ENCODE data around the gene BMP2. TPM values are rescaled to one million over a fixed set of nuclear protein-coding genes. Genes with fewer than 3 reads are reported as not detected.

BMP2 gene
- total RNA-seq, 5 donors from 2014 or later (not counting 1 experiment from before 2014, with no cell fraction given), result 0.13 TPM; not detected in 4

DNA sequence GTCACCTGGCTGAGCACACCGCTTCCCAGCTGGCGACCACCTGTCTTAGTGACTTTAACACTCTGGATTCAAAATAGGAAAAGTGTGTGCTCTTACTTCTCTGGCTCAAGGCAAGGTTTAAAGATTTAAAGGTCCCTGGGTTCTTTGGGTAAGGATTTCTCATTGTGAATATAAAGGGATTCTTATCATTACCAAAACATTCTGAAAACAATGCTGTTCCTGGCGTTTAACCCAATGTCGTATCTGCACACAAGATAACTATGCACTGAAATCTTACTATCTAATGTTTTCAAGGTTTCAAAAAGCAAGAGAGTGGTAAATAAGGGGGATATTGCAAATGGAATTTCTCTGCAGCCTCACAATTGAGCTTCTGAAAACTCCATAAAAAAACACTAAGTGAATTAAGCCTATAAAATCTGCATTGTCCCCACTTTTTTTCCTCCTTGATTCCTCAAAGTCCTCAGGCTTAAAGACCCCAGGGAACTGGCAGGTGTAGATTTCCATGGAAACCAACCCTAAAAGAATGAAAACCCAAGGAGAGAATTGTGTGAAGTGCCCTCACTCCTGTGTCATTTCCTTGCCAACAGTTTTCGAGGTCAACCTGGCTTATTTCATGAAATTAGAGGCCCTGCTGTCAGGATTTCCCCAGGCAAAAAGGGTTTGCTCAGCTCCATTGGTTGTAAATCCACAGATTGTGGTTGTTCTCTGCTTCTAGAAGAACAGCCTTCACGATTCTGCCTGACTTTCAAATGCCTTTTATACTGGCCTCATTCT lies 44.0 kb downstream of the BMP2 start:
- DNase-seq (no peak), ATAC-seq (replicated peaks in 1 of 4) (no peak)
- H3K4me1 ChIP-seq (ENCODE audit: control insufficient read depth in 1 of 2, extremely low read depth in 1 of 2, insufficient read depth in 2 of 2, low read length in 2 of 2), result no peaks in the 10 kb centered on the region
- no CpG with 5 or more reads among the region's 6 CpGs for WGBS (ENCODE audit: insufficient coverage)
- no peaks in the 10 kb centered on the region for H3K9me3 ChIP-seq
- H3K27ac ChIP-seq (ENCODE audit: low read length), result no peak overlapping the region
- CTCF ChIA-PET, result no interaction called here
- POLR2A ChIA-PET, result no interaction called here
- Mint-ChIP-seq H3K36me3 (no peaks in the 10 kb centered on the region), H3K27ac (no peak overlapping the region), H3K9me3 (peaks cover 0 to 6% (median 4%) of the 10 kb centered on the region in 3 donors), H3K4me3 (no peak overlapping the region), H3K27me3 (no peaks in the 10 kb centered on the region), H3K4me1 (no peaks in the 10 kb centered on the region)
- no peaks in the 10 kb centered on the region for H3K36me3 ChIP-seq (ENCODE audit: control insufficient read depth in 2 of 2, extremely low read depth in 1 of 2, insufficient read depth in 1 of 2, low read length in 1 of 2)
- peaks cover 0 to 2% of the 10 kb centered on the region in 2 experiments for H3K27me3 ChIP-seq (replicated peaks in 1 of 2; ENCODE audit: control insufficient read depth in 2 of 2, extremely low read depth in 1 of 2, insufficient read depth in 2 of 2, low read length in 1 of 2)
- no peak overlapping the region for H3K4me3 ChIP-seq (ENCODE audit: control insufficient read depth in 1 of 2, extremely low read depth in 1 of 2, low read length in 1 of 2)

DNA sequence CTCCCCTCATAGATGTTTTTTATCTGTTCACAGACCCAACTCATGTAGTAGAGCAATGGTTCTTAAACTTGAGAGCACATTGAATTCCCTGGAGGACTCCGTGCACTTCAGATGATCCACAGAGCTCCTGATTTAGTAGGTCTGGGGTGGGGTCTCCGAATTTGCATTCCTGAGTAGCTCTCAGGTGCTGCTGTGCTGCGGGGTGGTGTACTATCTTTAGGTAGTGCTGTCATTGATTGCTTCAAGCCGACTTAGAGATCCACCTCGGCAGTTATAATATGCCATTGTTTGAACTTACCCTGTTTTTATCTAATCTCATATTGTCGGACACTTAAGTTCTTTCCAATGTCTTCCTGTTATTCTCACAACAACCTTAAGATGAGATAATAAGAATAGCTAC lies 45.0 kb downstream of the BMP2 start:
- Histone ChIP-seq H3K27me3 (replicated peaks in 1 of 2; ENCODE audit: control insufficient read depth in 2 of 2, extremely low read depth in 1 of 2, insufficient read depth in 2 of 2, low read length in 1 of 2) (peaks cover 0 to 2% of the 10 kb centered on the region in 2 experiments), H3K4me1 (ENCODE audit: control insufficient read depth in 1 of 2, extremely low read depth in 1 of 2, insufficient read depth in 2 of 2, low read length in 2 of 2) (no peaks in the 10 kb centered on the region), H3K36me3 (ENCODE audit: control insufficient read depth in 2 of 2, extremely low read depth in 1 of 2, insufficient read depth in 1 of 2, low read length in 1 of 2) (no peaks in the 10 kb centered on the region), H3K27ac (ENCODE audit: low read length) (no peak overlapping the region), H3K4me3 (ENCODE audit: control insufficient read depth in 1 of 2, extremely low read depth in 1 of 2, low read length in 1 of 2) (no peak overlapping the region), H3K9me3 (no peaks in the 10 kb centered on the region)
- ATAC-seq (replicated peaks in 1 of 4) (no peak), DNase-seq (no peak)
- Mint-ChIP-seq H3K36me3 (no peaks in the 10 kb centered on the region), H3K4me3 (no peak overlapping the region), H3K27me3 (no peaks in the 10 kb centered on the region), H3K27ac (no peak overlapping the region), H3K4me1 (no peaks in the 10 kb centered on the region), H3K9me3 (peaks cover 0 to 7% (median 3%) of the 10 kb centered on the region in 3 donors)
- CTCF ChIA-PET, result no interaction called here
- POLR2A ChIA-PET, result no interaction called here
- no CpG with 5 or more reads among the region's 6 CpGs for WGBS (ENCODE audit: insufficient coverage)

DNA sequence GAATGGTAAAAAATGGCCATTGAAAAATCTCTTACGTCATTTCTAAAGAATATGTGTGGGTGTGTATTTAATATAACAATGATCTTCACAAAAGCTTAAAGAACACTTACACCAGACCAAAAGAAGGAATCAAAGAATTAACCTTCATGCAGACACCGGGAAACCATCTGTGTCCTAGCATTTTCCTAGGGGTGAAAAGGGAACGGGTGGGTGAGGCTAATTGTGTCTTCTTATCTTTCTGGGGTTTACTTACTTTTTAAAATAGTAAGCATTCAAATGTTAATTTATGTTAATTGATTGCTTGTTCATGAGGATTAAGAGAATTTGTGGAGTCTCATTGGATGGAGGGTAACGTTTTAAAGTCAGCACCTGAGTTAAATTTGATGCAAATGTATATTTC lies 47.5 kb downstream of the BMP2 start:
- Mint-ChIP-seq H3K4me1 (no peaks in the 10 kb centered on the region), H3K4me3 (no peak overlapping the region)
- H3K27ac ChIP-seq (ENCODE audit: low read length), result no peak overlapping the region

DNA sequence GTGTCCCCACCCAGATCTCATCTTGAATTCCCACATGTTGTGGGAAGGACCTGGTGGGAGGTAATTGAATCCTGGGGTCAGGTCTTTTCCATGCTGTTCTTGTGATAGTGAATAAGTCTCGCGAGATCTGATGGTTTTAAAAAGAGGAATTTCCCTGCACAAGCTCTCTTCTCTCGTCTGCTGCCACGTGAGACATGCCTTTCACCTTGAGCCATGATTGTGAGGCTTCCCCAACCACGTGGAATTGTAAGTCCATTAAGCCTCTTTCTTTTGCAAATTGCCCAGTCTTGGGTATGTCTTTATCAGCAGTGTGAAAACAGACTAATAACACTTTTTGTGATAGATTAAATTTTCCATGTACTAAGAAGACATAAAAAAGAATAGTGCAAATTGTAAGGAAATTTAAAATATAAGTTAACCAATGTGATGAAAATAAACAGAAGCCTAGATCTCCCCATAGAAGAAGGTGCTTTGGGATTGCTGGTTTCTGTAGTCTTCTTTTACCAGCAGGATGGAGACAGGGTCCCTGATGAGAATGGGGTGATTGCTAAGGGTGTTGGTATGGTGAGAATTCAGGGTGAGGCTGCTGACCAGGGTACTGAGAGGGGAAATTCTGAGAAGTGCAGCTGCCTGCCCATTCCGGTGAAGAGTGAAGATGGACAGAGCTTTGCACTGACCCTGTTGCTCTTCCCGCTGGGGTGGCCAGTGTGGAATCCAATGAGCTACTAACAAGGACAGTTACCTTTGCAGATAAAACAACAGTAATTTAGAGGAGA lies 50.7 kb downstream of the BMP2 start:
- no peaks in the 10 kb centered on the region for H3K36me3 Mint-ChIP-seq
- Histone ChIP-seq H3K4me1 (ENCODE audit: control insufficient read depth in 1 of 2, extremely low read depth in 1 of 2, insufficient read depth in 2 of 2, low read length in 2 of 2) (no peaks in the 10 kb centered on the region), H3K27me3 (replicated peaks in 1 of 2; ENCODE audit: control insufficient read depth in 2 of 2, extremely low read depth in 1 of 2, insufficient read depth in 2 of 2, low read length in 1 of 2) (no peaks in the 10 kb centered on the region), H3K36me3 (ENCODE audit: control insufficient read depth in 2 of 2, extremely low read depth in 1 of 2, insufficient read depth in 1 of 2, low read length in 1 of 2) (no peaks in the 10 kb centered on the region), H3K9me3 (no peaks in the 10 kb centered on the region), H3K27ac (ENCODE audit: low read length) (no peak overlapping the region), H3K4me3 (ENCODE audit: control insufficient read depth in 1 of 2, extremely low read depth in 1 of 2, low read length in 1 of 2) (no peak overlapping the region)
- no peak for ATAC-seq (replicated peaks in 1 of 4)
- 100% methylated on average over 1 of the region's 7 CpGs for WGBS (ENCODE audit: insufficient coverage)
- H3K9me3 Mint-ChIP-seq, result peaks cover 4 to 14% (median 6%) of the 10 kb centered on the region in 3 donors
- ChIA-PET POLR2A (no interaction called here), CTCF (no interaction called here)
- no peak overlapping the region for H3K4me3 Mint-ChIP-seq
- H3K4me1 Mint-ChIP-seq, result no peaks in the 10 kb centered on the region
- H3K27me3 Mint-ChIP-seq, result no peaks in the 10 kb centered on the region
- no peak for DNase-seq
- no peak overlapping the region for H3K27ac Mint-ChIP-seq

More for the DNA sequence above, 47.5 kb downstream of the BMP2 start:
- Mint-ChIP-seq H3K36me3 (no peaks in the 10 kb centered on the region), H3K27me3 (no peaks in the 10 kb centered on the region), H3K9me3 (peaks cover 4 to 7% (median 5%) of the 10 kb centered on the region in 3 donors), H3K27ac (no peak overlapping the region)
- Histone ChIP-seq H3K4me1 (ENCODE audit: control insufficient read depth in 1 of 2, extremely low read depth in 1 of 2, insufficient read depth in 2 of 2, low read length in 2 of 2) (no peaks in the 10 kb centered on the region), H3K4me3 (ENCODE audit: control insufficient read depth in 1 of 2, extremely low read depth in 1 of 2, low read length in 1 of 2) (no peak overlapping the region), H3K9me3 (no peaks in the 10 kb centered on the region), H3K27me3 (replicated peaks in 1 of 2; ENCODE audit: control insufficient read depth in 2 of 2, extremely low read depth in 1 of 2, insufficient read depth in 2 of 2, low read length in 1 of 2) (peaks cover 0 to 2% of the 10 kb centered on the region in 2 experiments), H3K36me3 (ENCODE audit: control insufficient read depth in 2 of 2, extremely low read depth in 1 of 2, insufficient read depth in 1 of 2, low read length in 1 of 2) (no peaks in the 10 kb centered on the region)
- ChIA-PET CTCF (no interaction called here), POLR2A (interaction anchor here in 1 of 2 donors (0.6 kb wide), 1 partner anchor 30 kb away, joined by 4 read pairs; no protein-coding TSS in a partner anchor)
- DNase-seq, result no peak
- WGBS (ENCODE audit: insufficient coverage), result no CpG with 5 or more reads among the region's 4 CpGs
- ATAC-seq (replicated peaks in 1 of 4), result no peak

DNA sequence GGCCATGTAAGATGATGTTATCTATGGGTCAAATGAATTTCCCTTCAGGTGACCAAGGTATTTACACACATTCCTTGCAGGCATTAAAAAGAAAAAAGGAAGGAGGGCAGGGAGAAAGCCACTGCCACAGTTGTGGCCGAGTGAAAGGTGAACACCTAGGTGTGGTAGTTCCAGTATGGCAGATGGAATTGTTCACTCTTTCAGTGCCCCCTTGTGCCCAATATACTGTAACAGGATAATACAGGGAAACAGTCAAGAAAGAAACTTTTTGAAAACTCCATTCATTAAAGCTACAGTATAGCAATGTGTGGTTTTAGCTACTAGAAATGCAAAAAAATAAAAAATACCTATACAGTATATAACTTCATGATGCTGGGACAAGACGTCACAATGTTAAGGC lies 52.1 kb downstream of the BMP2 start:
- H3K4me1 Mint-ChIP-seq, result no peaks in the 10 kb centered on the region
- ChIA-PET CTCF (no interaction called here), POLR2A (interaction anchor here in 1 of 2 donors (0.6 kb wide), 1 partner anchor 17 kb away, joined by 4 read pairs; no protein-coding TSS in a partner anchor)
- no CpG with 5 or more reads among the region's 2 CpGs for WGBS (ENCODE audit: insufficient coverage)
- H3K27ac Mint-ChIP-seq, result no peak overlapping the region
- ATAC-seq (replicated peaks in 1 of 4), result no peak
- no peaks in the 10 kb centered on the region for H3K36me3 Mint-ChIP-seq
- Histone ChIP-seq H3K4me3 (ENCODE audit: control insufficient read depth in 1 of 2, extremely low read depth in 1 of 2, low read length in 1 of 2) (no peak overlapping the region), H3K9me3 (no peaks in the 10 kb centered on the region), H3K27me3 (replicated peaks in 1 of 2; ENCODE audit: control insufficient read depth in 2 of 2, extremely low read depth in 1 of 2, insufficient read depth in 2 of 2, low read length in 1 of 2) (no peaks in the 10 kb centered on the region), H3K4me1 (ENCODE audit: control insufficient read depth in 1 of 2, extremely low read depth in 1 of 2, insufficient read depth in 2 of 2, low read length in 2 of 2) (no peaks in the 10 kb centered on the region), H3K27ac (ENCODE audit: low read length) (no peak overlapping the region), H3K36me3 (ENCODE audit: control insufficient read depth in 2 of 2, extremely low read depth in 1 of 2, insufficient read depth in 1 of 2, low read length in 1 of 2) (no peaks in the 10 kb centered on the region)
- H3K9me3 Mint-ChIP-seq, result peaks cover 4 to 12% (median 6%) of the 10 kb centered on the region in 3 donors
- H3K27me3 Mint-ChIP-seq, result no peaks in the 10 kb centered on the region
- no peak overlapping the region for H3K4me3 Mint-ChIP-seq
- no peak for DNase-seq

DNA sequence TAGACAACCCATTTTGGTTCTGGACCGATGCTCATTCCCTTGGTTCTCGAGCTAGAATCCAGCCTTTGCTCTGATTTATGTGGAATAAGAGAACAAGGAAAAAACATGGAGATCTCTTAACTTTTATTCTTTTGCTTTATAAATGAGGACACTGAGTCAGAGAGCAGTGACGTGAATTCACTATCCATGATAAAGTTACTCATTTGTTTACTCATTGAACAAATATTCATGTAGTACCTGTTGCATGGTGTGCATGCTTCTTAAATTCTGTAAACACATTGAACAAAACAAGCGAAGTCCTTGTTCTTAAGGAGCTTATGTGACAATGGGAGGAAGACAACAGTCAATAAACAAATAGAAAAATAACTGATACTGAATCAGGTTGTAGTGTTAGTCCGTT lies 56.9 kb downstream of the BMP2 start:
- Histone ChIP-seq H3K27ac (ENCODE audit: low read length) (no peak overlapping the region), H3K27me3 (replicated peaks in 1 of 2; ENCODE audit: control insufficient read depth in 2 of 2, extremely low read depth in 1 of 2, insufficient read depth in 2 of 2, low read length in 1 of 2) (no peaks in the 10 kb centered on the region), H3K36me3 (ENCODE audit: control insufficient read depth in 2 of 2, extremely low read depth in 1 of 2, insufficient read depth in 1 of 2, low read length in 1 of 2) (no peaks in the 10 kb centered on the region), H3K4me3 (ENCODE audit: control insufficient read depth in 1 of 2, extremely low read depth in 1 of 2, low read length in 1 of 2) (no peak overlapping the region), H3K4me1 (ENCODE audit: control insufficient read depth in 1 of 2, extremely low read depth in 1 of 2, insufficient read depth in 2 of 2, low read length in 2 of 2) (no peaks in the 10 kb centered on the region), H3K9me3 (no peaks in the 10 kb centered on the region)
- ATAC-seq (replicated peaks in 1 of 4), result no peak
- peaks cover 4 to 11% (median 5%) of the 10 kb centered on the region in 3 donors for H3K9me3 Mint-ChIP-seq
- H3K27me3 Mint-ChIP-seq, result no peaks in the 10 kb centered on the region
- no peak overlapping the region for H3K27ac Mint-ChIP-seq
- no peaks in the 10 kb centered on the region for H3K36me3 Mint-ChIP-seq
- 33% methylated on average over 1 of the region's 5 CpGs for WGBS (ENCODE audit: insufficient coverage)
- no peak overlapping the region for H3K4me3 Mint-ChIP-seq
- no peak for DNase-seq
- no peaks in the 10 kb centered on the region for H3K4me1 Mint-ChIP-seq
- POLR2A ChIA-PET, result interaction anchor here in 1 of 2 donors (0.7 kb wide), 1 partner anchor 12 kb away, joined by 3 read pairs; no protein-coding TSS in a partner anchor
- CTCF ChIA-PET, result no interaction called here

Measured in T-cell (primary cell).